Coronary artery (tissue), 2 donors: ENCODE measurements around the gene CEP290.

Experiments used
- DNase-seq: peaks from one replicate; pipeline ENCODE4 v3.0.0-alpha.2; 2017; ENCODE audit warnings: low spot score
- H3K27ac ChIP-seq, 2 donors: fragments of 200-600 bp; sonication (generic); one replicate each; pipeline ENCODE4 v1.5.1; 2016 to 2019
- H3K4me3 ChIP-seq: fragments of 200-600 bp; sonication (generic); 2 replicates; pipeline ENCODE4 v1.5.1; 2016; ENCODE audit warnings: mild to moderate bottlenecking, moderate library complexity
- CTCF ChIP-seq: fragments of 200-600 bp; sonication (generic); IDR thresholded peaks from one replicate; pipeline ENCODE4 v1.5.1; 2019; ENCODE audit warnings: antibody characterized with exemption

Gene CEP290

GRCh38 chr12:88141774-88142609, at the start of gene CEP290, which contains the start of gene TMTC3:
Gene CEP290, minus strand, starts transcription at chr12:88142088. Its CDS starts 781 bp downstream, at chr12:88141307.
Gene TMTC3, plus strand, starts transcription at chr12:88142307. Its CDS starts 6,009 bp downstream, at chr12:88148316.
- peak; percentile 97 for DNase-seq
- H3K4me3 ChIP-seq, result peak within 1 kb of the TSS; percentile 87
- TF ChIP-seq CTCF, result no peak
- peak within 1 kb of the TSS; percentile 36 to 86 for H3K27ac ChIP-seq

GRCh38 chr12:88188180-88188579, 46.3 kb upstream of the CEP290 start:
- no peak for DNase-seq
- no peak for TF ChIP-seq CTCF
- Histone ChIP-seq H3K27ac (no peak overlapping the region), H3K4me3 (no peak overlapping the region)

- Histone ChIP-seq H3K4me3 (no peak overlapping the region), H3K27ac (no peak overlapping the region)
- no peak for TF ChIP-seq CTCF
- no peak for DNase-seq
These were observed 45.7 kb upstream of the CEP290 start for GRCh38 chr12:88187571-88187970.

GRCh38 chr12:88185988-88186387, 44.1 kb upstream of the CEP290 start:
- TF ChIP-seq CTCF, result no peak
- no peak for DNase-seq
- Histone ChIP-seq H3K27ac (no peak overlapping the region), H3K4me3 (no peak overlapping the region)

- TF ChIP-seq CTCF, result no peak
- DNase-seq, result no peak
- H3K4me3 ChIP-seq, result no peak overlapping the region
- no peak overlapping the region for H3K27ac ChIP-seq
These were observed 43.4 kb upstream of the CEP290 start for GRCh38 chr12:88185279-88185678.

GRCh38 chr12:88184196-88184595, 42.3 kb upstream of the CEP290 start:
- no peak for DNase-seq
- Histone ChIP-seq H3K27ac (no peak overlapping the region), H3K4me3 (no peak overlapping the region)
- TF ChIP-seq CTCF, result no peak

GRCh38 chr12:88182416-88182815, 40.5 kb upstream of the CEP290 start:
- H3K27ac ChIP-seq, result no peak overlapping the region
- no peak for DNase-seq
- no peak for TF ChIP-seq CTCF
- H3K4me3 ChIP-seq, result no peak overlapping the region
